NT2/D1 (cell line): Measurements from ENCODE around the gene ANKRD9.

ENCODE experiments used
- DNase-seq: peaks from one replicate; pipeline ENCODE4 v3.0.0-alpha.2; 2011; ENCODE audit warnings: low read depth, low spot score
- H3K27me3 ChIP-seq: 2 replicates; pipeline ENCODE4 v1.6.0; 2011; ENCODE audit warnings: mild to moderate bottlenecking; ENCODE audit not compliant: insufficient read length, insufficient read depth
- H3K36me3 ChIP-seq: 2 replicates; pipeline ENCODE4 v1.6.1; 2011; ENCODE audit warnings: mild to moderate bottlenecking, low read length, mixed read lengths; ENCODE audit not compliant: insufficient read depth, insufficient read length
- H3K4me1 ChIP-seq: 2 replicates; pipeline ENCODE4 v1.5.1; 2011; ENCODE audit not compliant: insufficient read depth, insufficient read length
- H3K4me3 ChIP-seq: 2 replicates; pipeline ENCODE4 v1.5.1; 2011; ENCODE audit warnings: low read depth; ENCODE audit not compliant: insufficient read length
- H3K9ac ChIP-seq: 2 replicates; pipeline ENCODE4 v1.6.0; 2011; ENCODE audit warnings: low read depth; ENCODE audit not compliant: insufficient read length
- H3K9me3 ChIP-seq: 2 replicates; pipeline ENCODE4 v1.5.1; 2011; ENCODE audit warnings: mild to moderate bottlenecking, low read length; ENCODE audit not compliant: insufficient read depth
- SUZ12 ChIP-seq: IDR thresholded peaks from 2 replicates; pipeline ENCODE4 v1.6.1; 2011; ENCODE audit not compliant: insufficient read length, insufficient read depth; ENCODE audit errors: extremely low read depth
- YY1 ChIP-seq: IDR thresholded peaks from 2 replicates; pipeline ENCODE4 v1.6.1; 2011; ENCODE audit not compliant: insufficient read length, insufficient read depth
- ZNF274 ChIP-seq: IDR thresholded peaks from 2 replicates; pipeline ENCODE4 v1.6.1; 2011; ENCODE audit warnings: mild to moderate bottlenecking, low read depth, low read length

ANKRD9 gene

GRCh38 chr14:102462391-102462790 is 47.2 kb downstream of the ANKRD9 start:
- no peaks in the 10 kb centered on the region for H3K9me3 ChIP-seq
- no peak overlapping the region for H3K4me3 ChIP-seq
- no peak for TF ChIP-seq SUZ12
- TF ChIP-seq ZNF274, result no peak
- no peak for TF ChIP-seq YY1
- no peaks in the 10 kb centered on the region for H3K4me1 ChIP-seq
- H3K27me3 ChIP-seq, result no peaks in the 10 kb centered on the region
- no peak overlapping the region for H3K9ac ChIP-seq
- DNase-seq, result no peak
- peaks cover 18% of the 10 kb centered on the region for H3K36me3 ChIP-seq

GRCh38 chr14:102461490-102462338 is 47.9 kb downstream of the ANKRD9 start:
- no peaks in the 10 kb centered on the region for H3K27me3 ChIP-seq
- DNase-seq, result no peak

GRCh38 chr14:102457509-102457908 is 52.1 kb downstream of the ANKRD9 start:
- TF ChIP-seq ZNF274 (no peak), SUZ12 (no peak), YY1 (no peak)
- H3K9ac ChIP-seq, result no peak overlapping the region

More at GRCh38 chr14:102461490-102462338, 47.9 kb downstream of the ANKRD9 start:
- H3K4me3 ChIP-seq, result no peak overlapping the region
- H3K4me1 ChIP-seq, result no peaks in the 10 kb centered on the region
- H3K9me3 ChIP-seq, result no peaks in the 10 kb centered on the region
- H3K36me3 ChIP-seq, result peaks cover 18% of the 10 kb centered on the region
- no peak overlapping the region for H3K9ac ChIP-seq
- TF ChIP-seq ZNF274 (no peak), YY1 (no peak), SUZ12 (no peak)

GRCh38 chr14:102454711-102455110 is 54.9 kb downstream of the ANKRD9 start:
- Histone ChIP-seq H3K27me3 (no peaks in the 10 kb centered on the region), H3K9me3 (no peaks in the 10 kb centered on the region), H3K36me3 (peaks cover 42% of the 10 kb centered on the region), H3K4me1 (peaks cover 6% of the 10 kb centered on the region), H3K9ac (no peak overlapping the region), H3K4me3 (no peak overlapping the region)
- no peak for DNase-seq
- TF ChIP-seq SUZ12 (no peak), YY1 (no peak), ZNF274 (no peak)

More at GRCh38 chr14:102457509-102457908, 52.1 kb downstream of the ANKRD9 start:
- Histone ChIP-seq H3K9me3 (no peaks in the 10 kb centered on the region), H3K4me1 (peaks cover 6% of the 10 kb centered on the region), H3K36me3 (peaks cover 21% of the 10 kb centered on the region), H3K27me3 (no peaks in the 10 kb centered on the region), H3K4me3 (no peak overlapping the region)
- DNase-seq, result no peak

GRCh38 chr14:102452302-102452701 is 57.3 kb downstream of the ANKRD9 start:
- H3K4me1 ChIP-seq, result peaks cover 6% of the 10 kb centered on the region
- DNase-seq, result no peak
- TF ChIP-seq SUZ12 (no peak), YY1 (no peak), ZNF274 (no peak)
- H3K4me3 ChIP-seq, result no peak overlapping the region
- no peaks in the 10 kb centered on the region for H3K9me3 ChIP-seq
- H3K27me3 ChIP-seq, result no peaks in the 10 kb centered on the region
- peaks cover 46% of the 10 kb centered on the region for H3K36me3 ChIP-seq
- no peak overlapping the region for H3K9ac ChIP-seq
